Breast epithelium (tissue), 3 donors: Measurements from ENCODE around the gene KCNK4.

ENCODE experiments used
- CTCF ChIP-seq, 3 donors: fragments of 450-650 bp; IDR thresholded peaks; one replicate each; pipeline ENCODE4 v1.5.1; 2016 to 2017; ENCODE audit warnings: antibody characterized with exemption in 3 of 3, mild to moderate bottlenecking in 3 of 3, moderate library complexity in 3 of 3
- POLR2A ChIP-seq: fragments of 450-650 bp; IDR thresholded peaks from one replicate; pipeline ENCODE4 v1.6.1; 2016; ENCODE audit warnings: antibody characterized with exemption, mild to moderate bottlenecking, moderate library complexity
- POLR2AphosphoS5 ChIP-seq, 3 donors: sonication (generic); formaldehyde crosslinking; IDR thresholded peaks; one replicate each; pipeline ENCODE4 v1.6.1; 2017; ENCODE audit warnings: antibody characterized with exemption in 3 of 3

- TF ChIP-seq CTCF (IDR thresholded peaks at IDR 0.05) (no peak), POLR2A (no peak), POLR2AphosphoS5 (IDR thresholded peaks at IDR 0.05) (no peak)
These were observed 30.9 kb upstream of the KCNK4 start for GRCh38 chr11:64260147-64260708.
